Measurements from ENCODE around the gene LATS2. TPM values are rescaled to one million over a fixed set of nuclear protein-coding genes. Genes with fewer than 3 reads are reported as not detected.

LATS2 gene
- total RNA-seq, 1 experiment from 2014 or later: 18.8 TPM

GRCh38 chr13:21101865-21102576 lies 40.6 kb upstream of the LATS2 start (continued):
- no peak for TF ChIP-seq POLR2A (IDR thresholded peaks at IDR 0.05; ENCODE audit: borderline replicate concordance, extremely low read depth, insufficient read depth, insufficient read length)

- ChIA-PET POLR2A (no interaction called here), CTCF (no interaction called here), RAD21 (ENCODE audit: low non-redundant PET in 1 of 2, low total read pairs in 2 of 2, uncharacterized antibody in 2 of 2, unreplicated experiment in 2 of 2) (no interaction called here)
- intact Hi-C loops (cut with micrococcal nuclease): no loop called here
- BruUV-seq (replicated peaks): no TSS peak
- H4K20me1 ChIP-seq (ENCODE audit: insufficient read depth): no peaks in the 10 kb centered on the region
- H3K9me3 ChIP-seq (ENCODE audit: control insufficient read depth in 1 of 2, insufficient read depth in 1 of 2, low read depth in 1 of 2, low read length in 2 of 2): no peaks in the 10 kb centered on the region
- TF ChIP-seq POLR2A (IDR thresholded peaks at IDR 0.05; ENCODE audit: borderline replicate concordance, extremely low read depth, insufficient read depth, insufficient read length) (no peak), JUND (IDR thresholded peaks at IDR 0.05) (no peak), CBX3 (IDR thresholded peaks at IDR 0.05; ENCODE audit: low read depth) (no peak), ZNF274 (IDR thresholded peaks at IDR 0.05; ENCODE audit: low read depth, low read length) (no peak), EGR1 (IDR thresholded peaks at IDR 0.05; ENCODE audit: low read depth) (no peak), POLR2AphosphoS5 (IDR thresholded peaks at IDR 0.05; ENCODE audit: low read depth, low read length) (no peak), SRF (IDR thresholded peaks at IDR 0.05; ENCODE audit: low read depth) (no peak), ELF1 (IDR thresholded peaks at IDR 0.05; ENCODE audit: borderline replicate concordance, low read depth) (no peak), EZH2 (IDR thresholded peaks at IDR 0.05) (no peak)
- TF ChIP-seq, protein P1, sequence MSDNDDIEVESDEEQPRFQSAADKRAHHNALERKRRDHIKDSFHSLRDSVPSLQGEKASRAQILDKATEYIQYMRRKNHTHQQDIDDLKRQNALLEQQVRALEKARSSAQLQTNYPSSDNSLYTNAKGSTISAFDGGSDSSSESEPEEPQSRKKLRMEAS (IDR thresholded peaks at IDR 0.05): no peak
- peaks cover 0 to 3% of the 10 kb centered on the region in 2 experiments; a peak in 1 of 4 replicates for H3K4me1 ChIP-seq (ENCODE audit: control insufficient read depth in 1 of 2, insufficient read depth in 2 of 2, low read length in 2 of 2)
- no peaks in the 10 kb centered on the region for H3K9me2 ChIP-seq (ENCODE audit: insufficient read depth)
- H3K79me2 ChIP-seq (ENCODE audit: insufficient read depth, low read length): no peaks in the 10 kb centered on the region
- H3K4me3 ChIP-seq (replicated peaks in 1 of 2; ENCODE audit: low read depth in 1 of 2, low read length in 2 of 2): no peak overlapping the region
- H2AFZ ChIP-seq (ENCODE audit: low read depth, low read length, poor library complexity, severe bottlenecking): no peak overlapping the region
- H3K36me3 ChIP-seq (ENCODE audit: control insufficient read depth in 1 of 2, insufficient read depth in 2 of 2, low read length in 2 of 2): no peaks in the 10 kb centered on the region
- H3K27me3 ChIP-seq (ENCODE audit: insufficient read depth, low read length): no peaks in the 10 kb centered on the region
- H3K9ac ChIP-seq (ENCODE audit: low read length): no peak overlapping the region
- H3K4me2 ChIP-seq (ENCODE audit: low read length): no peak overlapping the region
- ATAC-seq (no peak), DNase-seq (ENCODE audit: low read depth, low spot score) (no peak)
- no peak overlapping the region for H3K27ac ChIP-seq (ENCODE audit: low read depth, low read length)
These were observed 39.8 kb upstream of the LATS2 start for GRCh38 chr13:21100994-21101757.

Data from HCT116 (cell line).